ENCODE data around the gene SLC39A1.

The SLC39A1 gene

DNA sequence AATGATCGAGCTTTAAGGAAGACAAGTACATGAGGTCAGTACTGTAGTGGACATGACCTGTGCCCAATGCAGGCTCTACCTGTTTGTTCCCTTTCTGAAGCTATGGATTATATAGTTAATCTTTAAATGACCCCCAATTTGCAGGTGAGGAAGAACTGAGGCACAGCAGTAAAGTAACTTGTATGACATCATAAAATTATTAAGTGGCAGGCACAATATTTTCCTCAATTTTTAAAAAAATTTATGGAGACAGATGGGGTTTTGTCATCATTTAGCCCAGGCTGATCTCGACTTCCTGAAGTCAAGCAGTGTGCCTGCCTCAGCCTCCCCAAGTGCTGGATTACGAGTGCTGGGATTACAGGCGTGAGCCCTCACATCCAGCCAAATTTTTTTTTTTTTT lies 36.9 kb downstream of the SLC39A1 start:
- TF ChIP-seq, protein P1, sequence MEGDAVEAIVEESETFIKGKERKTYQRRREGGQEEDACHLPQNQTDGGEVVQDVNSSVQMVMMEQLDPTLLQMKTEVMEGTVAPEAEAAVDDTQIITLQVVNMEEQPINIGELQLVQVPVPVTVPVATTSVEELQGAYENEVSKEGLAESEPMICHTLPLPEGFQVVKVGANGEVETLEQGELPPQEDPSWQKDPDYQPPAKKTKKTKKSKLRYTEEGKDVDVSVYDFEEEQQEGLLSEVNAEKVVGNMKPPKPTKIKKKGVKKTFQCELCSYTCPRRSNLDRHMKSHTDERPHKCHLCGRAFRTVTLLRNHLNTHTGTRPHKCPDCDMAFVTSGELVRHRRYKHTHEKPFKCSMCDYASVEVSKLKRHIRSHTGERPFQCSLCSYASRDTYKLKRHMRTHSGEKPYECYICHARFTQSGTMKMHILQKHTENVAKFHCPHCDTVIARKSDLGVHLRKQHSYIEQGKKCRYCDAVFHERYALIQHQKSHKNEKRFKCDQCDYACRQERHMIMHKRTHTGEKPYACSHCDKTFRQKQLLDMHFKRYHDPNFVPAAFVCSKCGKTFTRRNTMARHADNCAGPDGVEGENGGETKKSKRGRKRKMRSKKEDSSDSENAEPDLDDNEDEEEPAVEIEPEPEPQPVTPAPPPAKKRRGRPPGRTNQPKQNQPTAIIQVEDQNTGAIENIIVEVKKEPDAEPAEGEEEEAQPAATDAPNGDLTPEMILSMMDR (IDR thresholded peaks at IDR 0.05; ENCODE audit: borderline replicate concordance, insufficient read depth, low read depth, low read length), result no peak
- H3K4me3 ChIP-seq (ENCODE audit: low read depth, low read length), result no peak overlapping the region

DNA sequence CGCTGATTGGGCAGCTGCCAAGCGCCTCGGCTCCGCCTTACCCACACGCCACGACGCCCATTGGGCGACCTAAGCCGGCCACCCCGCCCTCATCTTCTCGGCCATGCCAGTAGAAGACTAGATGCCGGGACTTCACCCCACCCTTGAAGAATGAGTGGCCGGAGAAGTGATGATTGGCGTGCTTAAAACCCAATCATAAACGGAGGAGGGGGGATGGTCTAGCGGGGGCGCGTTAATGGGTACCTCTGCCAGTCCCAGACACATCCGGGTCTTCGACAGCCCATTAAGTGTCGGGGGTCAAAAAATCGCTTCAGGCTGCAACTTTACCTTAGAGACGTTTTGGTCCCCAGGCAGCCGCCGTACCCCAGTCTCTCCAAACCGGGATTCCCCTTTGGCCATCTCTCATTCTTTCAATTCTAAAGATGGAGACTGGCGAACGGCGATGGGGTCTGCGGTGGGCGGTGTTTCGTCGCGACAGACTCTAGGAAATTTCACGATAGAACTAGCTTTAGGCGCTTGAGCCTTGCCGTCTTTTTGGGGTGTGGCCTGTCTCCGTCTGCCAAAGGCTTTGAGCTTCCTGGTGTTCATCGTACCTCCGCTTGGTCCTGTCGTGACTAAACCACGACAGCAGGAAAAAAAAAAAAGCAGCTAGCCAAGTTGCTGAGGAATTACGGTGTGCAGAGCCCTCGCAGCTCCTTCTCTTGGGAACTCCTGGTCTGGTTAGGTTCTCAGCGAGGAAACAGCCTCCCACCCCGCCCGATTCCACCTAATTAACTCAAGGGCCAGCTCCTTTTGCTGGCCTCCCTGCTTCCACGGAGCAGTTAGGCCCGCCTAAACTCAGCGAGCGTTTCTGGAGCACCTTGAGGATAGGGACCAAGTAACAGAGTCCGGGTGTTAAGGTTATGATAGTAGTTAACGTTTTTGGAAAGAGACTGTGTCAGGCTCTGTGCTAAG lies 40.1 kb downstream of the SLC39A1 start, which contains the start of gene GATAD2B:
TSS of gene GATAD2B (minus strand) at position 1 of the 954 bp plus-strand sequence. CDS start 94,625 bp downstream, outside the sequence.
- H3K4me3 ChIP-seq (ENCODE audit: low read depth, low read length), result peak within 1 kb of the TSS; percentile 96
- TF ChIP-seq, protein P1 (IDR thresholded peaks at IDR 0.05; ENCODE audit: borderline replicate concordance, insufficient read depth, low read depth, low read length), result no peak

- TF ChIP-seq, protein P1 (IDR thresholded peaks at IDR 0.05; ENCODE audit: borderline replicate concordance, insufficient read depth, low read depth, low read length), result peak; percentile 25; the same call in 1 of the 2 replicates
These were observed 41.0 kb downstream of the SLC39A1 start for GRCh38 chr1:153922076-153922971.

DNA sequence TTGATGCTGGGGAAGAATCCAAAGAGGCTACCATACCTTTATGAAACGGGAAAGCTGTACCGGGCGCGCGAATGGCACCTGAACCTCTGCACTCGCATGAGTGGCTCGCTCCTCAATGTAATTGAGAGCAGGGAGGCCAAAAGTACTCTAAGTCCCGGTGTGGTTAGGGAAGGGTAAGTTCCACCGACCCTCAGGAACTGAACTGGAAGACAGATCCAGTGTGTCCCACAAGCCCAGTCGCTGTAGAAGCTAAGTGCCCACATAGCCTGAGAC lies 41.6 kb downstream of the SLC39A1 start:
- peak overlapping the region; percentile 67 for H3K4me3 ChIP-seq (ENCODE audit: low read depth, low read length)
- TF ChIP-seq, protein P1 (IDR thresholded peaks at IDR 0.05; ENCODE audit: borderline replicate concordance, insufficient read depth, low read depth, low read length), result no peak

More at GRCh38 chr1:153922076-153922971, 41.0 kb downstream of the SLC39A1 start:
- peak overlapping the region; percentile 67 for H3K4me3 ChIP-seq (ENCODE audit: low read depth, low read length)

DNA sequence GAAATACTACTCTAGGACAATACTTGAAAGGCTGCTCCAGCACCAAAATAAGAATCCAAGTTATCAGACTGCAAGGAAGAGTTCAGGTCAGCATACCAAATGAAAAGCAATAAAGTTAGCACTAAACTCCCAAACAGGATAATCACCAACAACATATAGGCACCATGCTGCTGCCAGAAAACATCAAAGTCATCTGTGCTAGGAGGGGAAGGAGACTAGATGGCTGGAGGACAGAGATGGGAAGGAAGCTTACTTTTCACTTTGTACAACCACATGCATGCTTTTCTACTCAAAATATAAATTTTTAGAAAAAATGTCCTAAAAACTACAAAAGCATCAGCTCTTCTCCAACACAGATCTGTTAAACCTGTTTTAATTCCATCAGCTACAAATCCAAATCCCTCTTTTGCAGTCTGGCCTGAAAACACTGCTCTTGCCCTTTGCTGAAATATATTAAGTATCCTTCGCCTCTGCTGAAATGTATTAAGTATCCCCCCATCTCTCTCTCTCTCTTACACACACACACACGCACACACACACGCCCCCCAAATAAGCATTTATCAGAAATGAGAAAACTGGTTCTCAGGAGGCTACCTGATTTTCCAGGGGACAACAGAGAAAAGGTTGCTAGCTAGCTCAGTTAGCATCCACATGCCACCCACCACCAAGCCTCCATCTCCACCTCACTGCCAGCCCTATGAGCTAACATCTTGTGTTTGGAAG lies 42.1 kb downstream of the SLC39A1 start:
- TF ChIP-seq, protein P1 (IDR thresholded peaks at IDR 0.05; ENCODE audit: borderline replicate concordance, insufficient read depth, low read depth, low read length), result no peak

More for the DNA sequence above, 42.1 kb downstream of the SLC39A1 start:
- peak overlapping the region; percentile 67 for H3K4me3 ChIP-seq (ENCODE audit: low read depth, low read length)

All from GM12875 (cell line).